GM12891 (cell line): Measurements from ENCODE around the gene NPAS2.

Experiments
- DNase-seq: peaks from one replicate; pipeline ENCODE4 v3.0.0; 2011; ENCODE audit warnings: low spot score; ENCODE audit not compliant: insufficient read length
- FAIRE-seq: peaks from 2 replicates; lab custom pipeline; 2011; peaks lifted over from hg19 to GRCh38; lab: Jason Lieb, UNC
- PAX5 ChIP-seq: IDR thresholded peaks from 2 replicates; pipeline ENCODE4 v1.6.1; 2011; ENCODE audit warnings: low read length, moderate library complexity, mild to moderate bottlenecking; ENCODE audit not compliant: insufficient read depth, severe bottlenecking
- POLR2A ChIP-seq: IDR thresholded peaks from 2 replicates; pipeline ENCODE4 v1.6.1; 2011; ENCODE audit warnings: low read depth, low read length, control low read depth
- POLR2AphosphoS5 ChIP-seq: IDR thresholded peaks from 2 replicates; pipeline ENCODE4 v1.6.1; 2011; ENCODE audit warnings: low read depth, low read length, control low read depth
- POU2F2 ChIP-seq: IDR thresholded peaks from 2 replicates; pipeline ENCODE4 v1.6.1; 2011; ENCODE audit warnings: low read depth, mild to moderate bottlenecking, control low read depth, low read length, moderate library complexity
- SPI1 ChIP-seq: IDR thresholded peaks from 2 replicates; pipeline ENCODE4 v1.6.1; 2011; ENCODE audit warnings: low read depth, low read length, control low read depth
- TAF1 ChIP-seq: IDR thresholded peaks from 2 replicates; pipeline ENCODE4 v1.6.1; 2011; ENCODE audit warnings: low read depth, low read length, control low read depth

Gene NPAS2

GRCh38 chr2:100831831-100832230, 11.9 kb downstream of the NPAS2 start:
- TF ChIP-seq TAF1 (no peak), SPI1 (no peak), POLR2A (no peak), POU2F2 (no peak), PAX5 (no peak), POLR2AphosphoS5 (no peak)
- FAIRE-seq = no peak
- no peak for DNase-seq

GRCh38 chr2:100832885-100833284, 12.9 kb downstream of the NPAS2 start:
- FAIRE-seq (no peak), DNase-seq (no peak)
- no peak for TF ChIP-seq SPI1
- TF ChIP-seq PAX5 = no peak
- TF ChIP-seq POLR2A = no peak
- no peak for TF ChIP-seq TAF1
- TF ChIP-seq POU2F2 = no peak
- no peak for TF ChIP-seq POLR2AphosphoS5

DNA sequence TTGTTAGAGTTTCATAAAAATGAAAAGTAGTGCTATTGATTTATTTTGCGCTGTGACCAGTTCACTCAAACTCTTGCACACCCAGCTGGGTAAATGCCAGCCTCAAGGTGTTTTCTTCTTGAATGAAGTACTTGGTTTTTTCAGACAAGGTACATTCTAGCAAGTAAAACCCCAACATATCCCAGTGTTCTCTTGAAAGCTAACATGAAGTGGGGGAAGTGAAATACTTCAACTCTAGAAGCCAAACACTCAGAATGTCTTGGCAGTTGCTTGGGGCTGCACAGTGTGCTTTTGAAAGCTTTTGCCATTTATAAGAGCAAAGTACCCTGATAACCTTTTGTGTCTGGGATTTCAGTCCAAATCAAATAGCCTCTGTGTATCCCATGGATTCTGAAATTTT, 13.4 kb downstream of the NPAS2 start:
- DNase-seq (no peak), FAIRE-seq (no peak)
- no peak for TF ChIP-seq POLR2AphosphoS5
- TF ChIP-seq SPI1 = no peak
- no peak for TF ChIP-seq POU2F2
- TF ChIP-seq POLR2A = no peak
- no peak for TF ChIP-seq PAX5
- no peak for TF ChIP-seq TAF1

DNA sequence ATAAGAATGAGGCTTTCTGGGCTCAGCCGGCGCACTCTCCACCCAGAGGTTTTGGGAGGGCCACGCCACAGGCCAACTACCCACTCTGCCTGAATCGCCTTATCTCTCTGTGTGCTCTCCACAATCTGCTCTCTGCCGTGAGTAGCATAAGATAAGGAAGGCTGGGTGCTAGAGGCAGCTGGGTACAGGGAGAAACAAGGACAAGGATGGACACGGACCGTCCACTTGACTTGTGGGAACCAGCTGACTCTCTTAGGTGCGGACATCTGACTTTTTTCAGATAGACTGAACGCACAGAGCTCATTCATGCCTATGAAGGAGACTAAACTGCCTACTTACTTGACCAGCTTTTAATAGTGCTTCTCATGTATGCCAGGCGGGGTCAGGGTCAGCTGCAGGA, 14.3 kb downstream of the NPAS2 start:
- DNase-seq (no peak), FAIRE-seq (no peak)
- TF ChIP-seq SPI1 (no peak), TAF1 (no peak), POLR2A (no peak)

GRCh38 chr2:100835006-100835659, 15.2 kb downstream of the NPAS2 start:
- FAIRE-seq (no peak), DNase-seq (no peak)
- TF ChIP-seq PAX5 = no peak

GRCh38 chr2:100840519-100840918, 20.6 kb downstream of the NPAS2 start:
- DNase-seq (no peak), FAIRE-seq (no peak)
- TF ChIP-seq SPI1 (no peak), POLR2AphosphoS5 (no peak), POU2F2 (no peak), POLR2A (no peak), TAF1 (no peak), PAX5 (no peak)

DNA sequence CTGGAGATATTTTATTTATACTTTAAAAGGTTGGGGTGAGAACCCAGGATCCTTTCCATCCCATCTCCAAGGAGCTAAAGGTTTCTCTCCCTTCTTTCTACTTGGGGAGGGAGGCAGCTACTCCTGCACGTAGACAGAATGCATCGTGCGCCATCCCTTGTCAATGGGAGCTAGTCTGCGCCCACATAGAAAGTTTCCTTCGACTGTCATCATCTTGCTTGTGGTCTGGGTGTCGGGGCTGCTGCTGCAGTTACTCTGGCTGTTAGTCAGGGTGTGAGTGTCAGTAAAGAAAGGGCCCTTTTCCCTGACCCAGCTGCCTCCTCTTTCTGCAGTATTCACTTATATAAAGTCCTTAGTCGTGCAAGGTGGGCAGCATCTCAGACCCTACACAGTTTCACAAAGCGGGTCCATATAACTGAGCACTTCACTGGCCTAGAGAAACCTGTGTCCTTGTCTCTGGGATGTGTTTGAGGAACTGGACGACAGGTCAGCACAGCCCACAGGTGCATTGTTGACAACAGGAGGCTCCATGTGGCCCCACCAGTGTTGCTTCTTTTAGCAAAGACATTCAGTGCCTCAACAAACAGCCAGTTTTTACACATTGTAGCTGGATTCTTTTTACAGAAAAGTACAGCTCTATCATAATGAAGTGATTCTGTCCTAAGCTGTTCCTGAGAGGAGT, 22.4 kb downstream of the NPAS2 start:
- DNase-seq = no peak
- FAIRE-seq = no peak
- TF ChIP-seq PAX5 (no peak), POLR2AphosphoS5 (no peak), TAF1 (no peak), POU2F2 (no peak)

DNA sequence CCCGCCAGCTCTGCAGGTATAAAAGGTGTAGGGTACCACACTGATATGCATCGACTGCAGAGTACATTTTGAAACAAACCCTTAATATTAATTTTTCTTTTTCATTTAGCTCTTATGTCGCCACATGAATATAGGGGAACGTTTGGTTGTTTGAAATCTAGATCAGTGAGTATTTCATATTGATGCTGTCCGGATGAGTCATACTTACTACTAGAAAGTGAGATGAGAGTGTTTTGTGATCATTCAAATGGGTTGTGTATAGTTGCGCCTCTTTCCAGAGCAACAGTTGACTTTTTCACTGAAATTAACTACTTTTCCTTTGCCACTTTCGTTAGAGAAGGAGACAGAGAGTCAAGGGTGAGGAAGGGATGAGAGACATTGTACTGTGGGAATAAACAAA, 24.6 kb downstream of the NPAS2 start:
- no peak for DNase-seq
- FAIRE-seq = no peak
- TF ChIP-seq TAF1 (no peak), SPI1 (no peak), PAX5 (no peak), POLR2AphosphoS5 (no peak), POLR2A (no peak), POU2F2 (no peak)

GRCh38 chr2:100845141-100845991, 25.4 kb downstream of the NPAS2 start:
- DNase-seq = no peak
- no peak for FAIRE-seq
- no peak for TF ChIP-seq POLR2A
- TF ChIP-seq PAX5 = no peak
- no peak for TF ChIP-seq SPI1
- no peak for TF ChIP-seq POLR2AphosphoS5
- TF ChIP-seq TAF1 = no peak
- TF ChIP-seq POU2F2 = no peak

GRCh38 chr2:100846716-100847115, 26.8 kb downstream of the NPAS2 start:
- TF ChIP-seq PAX5 (no peak), SPI1 (no peak), POLR2A (no peak)
- no peak for DNase-seq
- FAIRE-seq = no peak
